Common myeloid progenitor, CD34-positive (primary cell): ENCODE data around the gene EPS8L1. TPM values are rescaled to one million over a fixed set of nuclear protein-coding genes. Genes with fewer than 3 reads are reported as not detected.
A peak's percentile ranks its signal among the peaks of the same experiment; 100 is the strongest.
"Not testable (repeated sequence)": the region's sequence is repeated elsewhere in the genome, so short reads cannot be mapped to it uniquely, and the experiment has no call there.

ENCODE experiments used
- CTCF ChIA-PET: fragments of 350-600 bp; sonication (Branson Sonifier 250); formaldehyde crosslinking; loops from one replicate; lab custom pipeline; 2021; ENCODE audit warnings: antibody characterized with exemption; lab: Charles Lee
- POLR2A ChIA-PET: fragments of 350-600 bp; sonication (Branson Sonifier 250); formaldehyde crosslinking; loops from one replicate; lab custom pipeline; 2021; ENCODE audit warnings: antibody characterized with exemption; lab: Charles Lee
- DNase-seq, 3 donors: peaks; one replicate each; pipeline versions ENCODE4 v3.0.0 to v3.0.0-alpha.2; 2013
- H3K27ac ChIP-seq, 2 experiments: 1 replicate in 1 of 2; 2 replicates in 1 of 2; pipeline ENCODE4 v1.7.0; 2013; ENCODE audit warnings: inconsistent platforms in 2 of 2, low read length in 2 of 2, mild to moderate bottlenecking in 2 of 2, low read depth in 1 of 2, moderate library complexity in 1 of 2; ENCODE audit not compliant: severe bottlenecking in 2 of 2, insufficient read depth in 1 of 2, poor library complexity in 1 of 2
- H3K27me3 ChIP-seq, 5 experiments: replicated peaks in 2 of 5; 1 replicate in 3 of 5; 2 replicates in 2 of 5; pipeline versions ENCODE4 v1.6.1 to v1.7.0; 2013; ENCODE audit warnings: low read length in 4 of 5, mild to moderate bottlenecking in 2 of 5, moderate library complexity in 2 of 5, inconsistent platforms in 1 of 5; ENCODE audit not compliant: insufficient read depth in 5 of 5, control insufficient read depth in 4 of 5
- H3K36me3 ChIP-seq, 4 experiments: 1 replicate in 2 of 4; 2 replicates in 2 of 4; pipeline versions ENCODE4 v1.6.1 to v1.7.0; 2013; ENCODE audit warnings: low read length in 3 of 4, control low read depth in 1 of 4, mild to moderate bottlenecking in 1 of 4; ENCODE audit not compliant: control insufficient read depth in 4 of 4, insufficient read depth in 4 of 4
- H3K4me1 ChIP-seq, 4 experiments: 1 replicate in 3 of 4; 2 replicates in 1 of 4; pipeline versions ENCODE4 v1.6.1 to v1.7.1; 2013; ENCODE audit warnings: low read length in 3 of 4, mild to moderate bottlenecking in 3 of 4, control low read depth in 1 of 4, inconsistent platforms in 1 of 4, moderate library complexity in 1 of 4; ENCODE audit not compliant: control insufficient read depth in 4 of 4, insufficient read depth in 4 of 4; ENCODE audit errors: control extremely low read depth in 1 of 4
- H3K4me3 ChIP-seq, 7 experiments: 1 replicate in 4 of 7; 2 replicates in 3 of 7; pipeline versions ENCODE4 v1.5.1 to v1.7.0; 2013; ENCODE audit warnings: mild to moderate bottlenecking in 7 of 7, low read length in 6 of 7, moderate library complexity in 6 of 7, inconsistent platforms in 2 of 7, low read depth in 2 of 7, control low read depth in 1 of 7; ENCODE audit not compliant: insufficient read depth in 4 of 7, control insufficient read depth in 1 of 7; ENCODE audit errors: extremely low read depth in 1 of 7
- H3K9me3 ChIP-seq, 5 experiments: 1 replicate in 4 of 5; 2 replicates in 1 of 5; pipeline versions ENCODE4 v1.6.1 to v1.7.1; 2013; ENCODE audit warnings: low read length in 4 of 5, mild to moderate bottlenecking in 2 of 5, inconsistent platforms in 1 of 5, low read depth in 1 of 5, moderate library complexity in 1 of 5; ENCODE audit not compliant: control insufficient read depth in 4 of 5, insufficient read depth in 2 of 5; ENCODE audit errors: control extremely low read depth in 1 of 5
- WGBS: methylation state at CpG from one replicate; pipeline ENCODE4 v1.1.5; 2013; ENCODE audit not compliant: insufficient coverage; 5-methylcytosine and 5-hydroxymethylcytosine counted together
- polyA plus RNA-seq: library from polyadenylated mRNA; unstranded; fragments of 120-200 nt; gene quantifications from one replicate; pipeline ENCODE4 v1.2.1, GENCODE V29; 2013

Gene EPS8L1
- polyA plus RNA-seq: 3.4 TPM

DNA sequence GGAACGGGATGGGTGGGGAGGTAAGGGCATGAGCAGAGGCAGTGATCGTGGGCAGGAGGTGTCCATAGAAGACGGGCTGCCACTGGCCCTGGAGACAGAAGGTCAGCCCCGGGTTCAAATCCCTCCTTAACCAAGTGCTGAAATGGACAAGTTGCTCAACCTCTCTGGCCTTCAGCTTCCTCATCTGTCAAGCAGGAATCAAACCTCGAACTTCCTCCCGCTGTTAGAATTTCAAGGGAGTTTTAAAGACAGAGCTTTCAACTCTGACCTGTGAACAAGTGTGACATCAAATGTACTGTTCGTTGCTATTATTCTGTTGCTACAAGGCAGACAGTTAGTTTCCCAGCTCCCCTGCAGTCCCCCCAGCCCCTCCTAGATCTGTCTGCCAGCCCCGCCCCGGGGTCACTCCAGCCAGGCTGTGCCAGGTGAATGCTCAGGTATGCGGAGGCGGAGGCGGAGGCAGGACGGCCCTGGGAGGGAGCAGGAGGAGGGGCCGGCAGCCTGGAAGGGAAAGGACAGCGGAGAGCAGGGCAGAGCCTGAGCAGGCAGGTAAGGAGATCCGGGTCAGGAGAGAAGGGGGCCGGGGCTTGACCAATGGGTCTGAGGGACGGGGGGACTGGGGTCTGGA, at the start of gene EPS8L1:
EPS8L1 (plus strand) TSS at position 499 of the 628 bp plus-strand sequence. CDS start 576 bp downstream, outside the sequence.
- ChIA-PET POLR2A (no interaction called here), CTCF (interaction anchor here (1.6 kb wide), 1 partner anchor 194 kb away, joined by 3 read pairs; no protein-coding TSS in a partner anchor)
- H3K4me3 ChIP-seq: no peak within 1 kb of the TSS
- H3K27ac ChIP-seq: no peak within 1 kb of the TSS
- peaks cover 0 to 15% (median 8%) of the 10 kb centered on the region in 4 experiments for H3K4me1 ChIP-seq
- H3K9me3 ChIP-seq: peaks cover 0 to 7% (median 2%) of the 10 kb centered on the region in 5 experiments
- H3K36me3 ChIP-seq: no peaks in the 10 kb centered on the region
- 63% methylated on average over 17 of the region's 18 CpGs for whole genome bisulfite sequencing
- peaks cover 0 to 42% (median 12%) of the 10 kb centered on the region in 5 experiments for H3K27me3 ChIP-seq
- peak in 1 of 3 donors; percentile 36 for DNase-seq

DNA sequence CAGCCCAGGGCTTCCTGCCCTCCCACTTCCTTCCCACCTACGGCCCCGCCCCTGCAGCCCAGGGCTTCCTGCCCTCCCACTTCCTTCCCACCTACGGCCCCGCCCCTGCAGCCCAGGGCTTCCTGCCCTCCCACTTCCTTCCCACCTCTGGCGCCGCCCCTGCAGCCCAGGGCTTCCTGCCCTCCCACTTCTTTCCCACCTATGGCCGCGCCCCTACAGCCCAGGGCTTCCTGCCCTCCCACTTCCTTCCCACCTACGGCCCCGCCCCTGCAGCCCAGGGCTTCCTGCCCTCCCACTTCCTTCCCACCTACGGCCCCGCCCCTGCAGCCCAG, 48.6 kb upstream of the EPS8L1 start:
- DNase-seq, CTCF ChIA-PET, H3K9me3 ChIP-seq, H3K27me3 ChIP-seq, H3K27ac ChIP-seq, H3K36me3 ChIP-seq, POLR2A ChIA-PET, H3K4me3 ChIP-seq: not testable (repeated sequence)
- H3K4me1 ChIP-seq: peaks cover 0 to 16% (median 1%) of the 10 kb centered on the region in 4 experiments
- 63% methylated on average over 4 of the region's 12 CpGs for WGBS

DNA sequence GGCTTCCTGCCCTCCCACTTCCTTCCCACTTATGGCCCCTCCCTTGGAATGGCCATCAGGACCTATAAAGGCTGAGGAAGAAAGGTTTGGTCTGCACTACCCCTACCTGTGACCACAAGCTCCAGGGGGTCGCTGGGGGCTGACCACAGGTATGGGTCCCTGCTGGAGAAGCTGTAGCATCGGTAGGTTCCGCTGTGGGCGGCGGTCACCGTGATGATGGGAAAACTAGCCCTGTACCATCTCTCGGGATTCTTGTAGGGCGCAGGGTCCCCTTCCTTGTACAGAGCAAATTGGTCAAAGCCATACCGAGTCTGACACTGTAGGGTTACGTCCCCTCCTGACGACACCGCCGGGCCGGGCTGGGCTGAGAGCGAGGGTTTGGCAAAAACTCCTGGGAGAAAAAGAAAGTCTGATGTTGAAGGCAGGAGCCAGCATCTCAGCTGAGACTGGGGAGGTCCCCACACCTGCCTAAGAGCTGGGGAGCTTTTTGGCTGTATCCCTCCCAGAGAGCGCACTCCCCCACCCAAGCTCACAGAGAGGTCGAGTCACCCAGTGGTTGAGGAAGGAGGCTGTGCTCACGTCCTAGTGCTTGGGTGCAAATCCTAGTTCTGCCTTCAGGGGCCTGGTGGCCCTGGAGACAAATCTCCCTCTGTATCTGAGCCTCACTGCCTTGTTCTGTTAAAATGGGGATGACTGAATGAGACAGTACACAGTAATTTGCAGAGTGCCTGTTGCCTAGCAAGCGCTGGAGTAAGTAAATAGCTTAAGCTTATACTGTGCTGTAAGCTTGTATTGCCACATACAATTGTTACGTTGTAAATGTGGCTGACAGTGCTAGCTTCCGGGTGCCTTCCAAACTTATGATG, 48.0 kb upstream of the EPS8L1 start:
- Histone ChIP-seq H3K4me3 (no peak overlapping the region), H3K27ac (no peak overlapping the region), H3K36me3 (peaks cover 0 to 3% (median 0%) of the 10 kb centered on the region in 4 experiments), H3K4me1 (peaks cover 0 to 16% (median 1%) of the 10 kb centered on the region in 4 experiments), H3K27me3 (no peaks in the 10 kb centered on the region), H3K9me3 (peaks cover 0 to 1% (median 0%) of the 10 kb centered on the region in 5 experiments)
- DNase-seq: peak in 2 of 3 donors; percentile 19 to 22
- POLR2A ChIA-PET: no interaction called here
- 98% methylated on average over 21 of the region's 21 CpGs for WGBS
- CTCF ChIA-PET: interaction anchor here (1.1 to 1.4 kb wide), 3 partner anchors 9 to 16 kb away, joined by 3 to 4 read pairs (median 3); no protein-coding TSS in a partner anchor

DNA sequence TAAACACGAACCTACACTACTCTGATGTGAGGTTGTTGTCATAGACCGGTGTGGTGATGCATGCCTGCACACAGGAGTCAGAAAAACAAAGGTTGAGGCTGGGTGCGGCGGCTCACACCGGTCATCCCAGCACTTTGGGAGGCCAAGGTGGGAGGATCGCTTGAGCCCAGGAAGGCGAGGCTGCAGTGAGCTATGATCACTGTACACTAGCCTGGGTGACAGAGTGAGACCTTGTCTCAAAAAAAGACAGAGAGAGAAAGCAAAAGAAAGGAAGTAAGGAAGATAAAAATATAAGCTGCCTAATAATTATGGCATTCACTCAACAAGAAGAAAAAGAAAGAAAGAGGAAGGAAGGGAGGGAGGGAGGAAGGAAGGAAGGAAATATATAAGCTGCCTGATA, 46.9 kb upstream of the EPS8L1 start:
- no peak for DNase-seq
- Histone ChIP-seq H3K36me3 (peaks cover 0 to 3% (median 0%) of the 10 kb centered on the region in 4 experiments), H3K4me1 (peaks cover 0 to 16% (median 1%) of the 10 kb centered on the region in 4 experiments), H3K4me3 (no peak overlapping the region), H3K9me3 (no peaks in the 10 kb centered on the region), H3K27me3 (no peaks in the 10 kb centered on the region), H3K27ac (no peak overlapping the region)
- POLR2A ChIA-PET: interaction anchor here (0.6 kb wide), 1 partner anchor 77 kb away, joined by 4 read pairs; no protein-coding TSS in a partner anchor
- CTCF ChIA-PET: interaction anchor here (1.1 to 1.4 kb wide), 3 partner anchors 10 to 15 kb away, joined by 3 to 4 read pairs (median 3); no protein-coding TSS in a partner anchor
- WGBS: 91% methylated on average over 6 of the region's 7 CpGs

DNA sequence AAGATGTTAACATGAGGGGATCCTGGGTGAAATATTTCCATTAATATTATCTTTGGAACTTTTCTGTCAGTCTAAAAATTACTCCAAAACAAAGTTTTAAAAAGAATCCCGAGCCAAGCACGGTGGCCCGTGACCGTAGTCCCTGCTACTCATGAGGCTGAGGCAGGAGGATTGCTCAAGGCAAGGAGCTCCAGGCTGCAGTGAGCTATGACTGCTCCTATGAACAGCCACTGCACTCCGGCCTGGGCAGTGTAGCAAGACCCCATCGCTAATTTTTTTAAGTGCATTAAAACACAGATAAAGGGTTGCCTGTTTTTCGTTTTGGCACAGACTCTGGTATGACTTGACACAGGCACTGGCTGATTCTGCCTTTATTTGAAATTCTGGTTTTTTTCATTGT, 44.5 kb upstream of the EPS8L1 start:
- H3K36me3 ChIP-seq: no peaks in the 10 kb centered on the region
- ChIA-PET POLR2A (interaction anchor here (0.7 kb wide), 1 partner anchor 57 kb away, joined by 3 read pairs; no protein-coding TSS in a partner anchor), CTCF (no interaction called here)
- no peak for DNase-seq
- no peak overlapping the region for H3K4me3 ChIP-seq
- peaks cover 0 to 16% (median 1%) of the 10 kb centered on the region in 4 experiments for H3K4me1 ChIP-seq
- no peak overlapping the region for H3K27ac ChIP-seq
- H3K9me3 ChIP-seq: no peaks in the 10 kb centered on the region
- H3K27me3 ChIP-seq: no peaks in the 10 kb centered on the region
- 99% methylated on average over 7 of the region's 7 CpGs for WGBS

DNA sequence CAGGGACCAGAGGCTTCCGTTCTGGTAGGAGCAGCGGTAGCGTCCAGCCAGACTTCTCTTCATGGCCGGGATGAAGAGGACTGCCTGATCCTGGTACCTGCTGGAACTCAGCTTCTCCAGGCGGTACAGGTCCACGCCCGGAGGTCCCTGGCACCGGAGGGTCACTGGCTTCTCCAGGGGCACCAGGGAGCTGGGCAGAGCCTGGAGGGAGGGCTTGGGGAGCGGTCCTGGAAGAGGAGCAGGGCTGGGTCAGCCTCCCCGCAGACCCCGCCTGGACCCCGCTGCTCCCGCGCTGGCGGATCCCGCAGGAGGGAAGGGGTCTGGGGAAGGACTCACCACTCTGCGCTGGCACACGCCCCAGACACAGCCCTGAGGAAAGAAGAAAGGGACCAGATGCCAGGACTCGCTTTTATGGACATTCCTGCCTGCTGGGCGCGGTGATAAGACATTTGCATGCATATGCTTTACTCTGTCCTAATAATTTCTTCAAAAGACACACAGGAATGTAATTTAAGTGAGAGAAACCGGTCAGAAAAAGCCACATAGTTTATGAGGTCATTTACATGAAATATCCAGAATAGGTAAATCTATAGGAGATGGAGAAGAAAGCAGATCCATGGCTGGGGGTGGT, 43.4 kb upstream of the EPS8L1 start:
- WGBS: 99% methylated on average over 17 of the region's 22 CpGs
- Histone ChIP-seq H3K4me3 (no peak overlapping the region), H3K4me1 (peaks cover 0 to 16% (median 1%) of the 10 kb centered on the region in 4 experiments), H3K27ac (no peak overlapping the region), H3K36me3 (no peaks in the 10 kb centered on the region), H3K27me3 (no peaks in the 10 kb centered on the region), H3K9me3 (no peaks in the 10 kb centered on the region)
- ChIA-PET POLR2A (no interaction called here), CTCF (no interaction called here)
- no peak for DNase-seq
